Measurements from ENCODE around the gene GYG1.

DNA sequence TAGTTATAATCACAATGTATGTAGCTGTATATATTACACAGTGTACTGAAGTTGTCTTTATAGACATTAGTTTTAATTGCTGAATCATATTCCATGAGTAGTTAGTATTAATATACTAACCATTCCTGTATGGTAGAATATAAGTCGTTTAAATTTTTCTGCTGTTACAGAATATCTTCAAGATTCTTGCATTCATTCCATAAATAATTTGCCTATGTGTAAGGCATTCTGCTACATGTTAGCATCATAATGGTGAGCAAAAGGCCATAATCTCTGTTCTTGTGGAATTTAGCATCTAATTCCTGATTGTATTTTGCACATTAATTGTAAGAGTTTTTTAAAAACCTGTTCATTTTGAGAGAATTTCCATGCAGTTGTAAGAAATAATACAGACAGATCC is 14.1 kb downstream of the GYG1 start:
- TF ChIP-seq, protein P1, sequence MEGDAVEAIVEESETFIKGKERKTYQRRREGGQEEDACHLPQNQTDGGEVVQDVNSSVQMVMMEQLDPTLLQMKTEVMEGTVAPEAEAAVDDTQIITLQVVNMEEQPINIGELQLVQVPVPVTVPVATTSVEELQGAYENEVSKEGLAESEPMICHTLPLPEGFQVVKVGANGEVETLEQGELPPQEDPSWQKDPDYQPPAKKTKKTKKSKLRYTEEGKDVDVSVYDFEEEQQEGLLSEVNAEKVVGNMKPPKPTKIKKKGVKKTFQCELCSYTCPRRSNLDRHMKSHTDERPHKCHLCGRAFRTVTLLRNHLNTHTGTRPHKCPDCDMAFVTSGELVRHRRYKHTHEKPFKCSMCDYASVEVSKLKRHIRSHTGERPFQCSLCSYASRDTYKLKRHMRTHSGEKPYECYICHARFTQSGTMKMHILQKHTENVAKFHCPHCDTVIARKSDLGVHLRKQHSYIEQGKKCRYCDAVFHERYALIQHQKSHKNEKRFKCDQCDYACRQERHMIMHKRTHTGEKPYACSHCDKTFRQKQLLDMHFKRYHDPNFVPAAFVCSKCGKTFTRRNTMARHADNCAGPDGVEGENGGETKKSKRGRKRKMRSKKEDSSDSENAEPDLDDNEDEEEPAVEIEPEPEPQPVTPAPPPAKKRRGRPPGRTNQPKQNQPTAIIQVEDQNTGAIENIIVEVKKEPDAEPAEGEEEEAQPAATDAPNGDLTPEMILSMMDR (conservative IDR thresholded peaks at IDR 0.05) = no peak
- no peak for TF ChIP-seq ZFX (IDR thresholded peaks at IDR 0.05)

Measured in C4-2B (cell line).